Activated naive CD4-positive, alpha-beta T cell treated with anti-CD3 and anti-CD28 coated beads, Interleukin-2, amount 50 U/mL, for 24 hours (primary cell): ENCODE results near the gene SLC23A2.

Experiments
- H3K27ac Mint-ChIP-seq: one replicate; pipeline ENCODE4 v1.8.0; 2021; ENCODE audit warnings: mild to moderate bottlenecking, mixed read lengths
- H3K27me3 Mint-ChIP-seq: one replicate; pipeline ENCODE4 v1.8.0; 2021; ENCODE audit warnings: mixed read lengths
- H3K36me3 Mint-ChIP-seq: one replicate; pipeline ENCODE4 v1.8.0; 2021; ENCODE audit warnings: mixed read lengths
- H3K4me1 Mint-ChIP-seq: one replicate; pipeline ENCODE4 v1.8.0; 2021; ENCODE audit warnings: mixed read lengths
- H3K4me3 Mint-ChIP-seq: one replicate; pipeline ENCODE4 v1.8.0; 2021; ENCODE audit warnings: mild to moderate bottlenecking, mixed read lengths
- H3K9me3 Mint-ChIP-seq: one replicate; pipeline ENCODE4 v1.8.0; 2021; ENCODE audit warnings: mixed read lengths

SLC23A2 gene

DNA sequence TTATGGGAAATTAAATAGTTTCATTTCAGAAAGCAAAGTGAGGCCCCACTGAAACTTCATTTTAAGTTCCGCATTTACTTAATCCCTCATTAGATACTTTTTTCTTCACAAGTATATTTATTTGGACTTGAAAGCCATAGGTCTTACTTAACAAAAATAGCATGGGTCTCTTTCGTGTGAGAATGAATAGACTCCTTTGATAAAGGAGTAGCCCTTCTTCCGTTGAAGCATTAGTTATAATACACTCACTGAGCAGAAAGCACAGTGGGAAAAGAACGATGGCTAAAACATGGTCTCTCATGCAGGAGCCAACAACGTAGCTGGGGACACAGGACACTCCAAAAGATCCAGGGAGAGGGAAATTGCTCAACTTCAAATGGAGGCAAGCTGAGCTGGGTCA is 130.4 kb downstream of the SLC23A2 start:
- Mint-ChIP-seq H3K4me3 (no peak overlapping the region), H3K4me1 (peaks cover 23% of the 10 kb centered on the region), H3K9me3 (no peaks in the 10 kb centered on the region), H3K36me3 (peaks cover 12% of the 10 kb centered on the region), H3K27me3 (no peaks in the 10 kb centered on the region), H3K27ac (no peak overlapping the region)

GRCh38 chr20:4869290-4870193 is 131.8 kb downstream of the SLC23A2 start:
- Mint-ChIP-seq H3K4me1 (peaks cover 23% of the 10 kb centered on the region), H3K36me3 (peaks cover 11% of the 10 kb centered on the region), H3K27me3 (no peaks in the 10 kb centered on the region), H3K4me3 (no peak overlapping the region), H3K9me3 (no peaks in the 10 kb centered on the region), H3K27ac (peak overlapping the region; percentile 30)

- Mint-ChIP-seq H3K27me3 (no peaks in the 10 kb centered on the region), H3K36me3 (peaks cover 10% of the 10 kb centered on the region), H3K4me3 (no peak overlapping the region), H3K4me1 (peaks cover 23% of the 10 kb centered on the region), H3K9me3 (no peaks in the 10 kb centered on the region), H3K27ac (no peak overlapping the region)
Observed at GRCh38 chr20:4867051-4867450, 134.3 kb downstream of the SLC23A2 start.

- peaks cover 23% of the 10 kb centered on the region for H3K4me1 Mint-ChIP-seq
Observed at GRCh38 chr20:4866429-4866828, 134.9 kb downstream of the SLC23A2 start.

DNA sequence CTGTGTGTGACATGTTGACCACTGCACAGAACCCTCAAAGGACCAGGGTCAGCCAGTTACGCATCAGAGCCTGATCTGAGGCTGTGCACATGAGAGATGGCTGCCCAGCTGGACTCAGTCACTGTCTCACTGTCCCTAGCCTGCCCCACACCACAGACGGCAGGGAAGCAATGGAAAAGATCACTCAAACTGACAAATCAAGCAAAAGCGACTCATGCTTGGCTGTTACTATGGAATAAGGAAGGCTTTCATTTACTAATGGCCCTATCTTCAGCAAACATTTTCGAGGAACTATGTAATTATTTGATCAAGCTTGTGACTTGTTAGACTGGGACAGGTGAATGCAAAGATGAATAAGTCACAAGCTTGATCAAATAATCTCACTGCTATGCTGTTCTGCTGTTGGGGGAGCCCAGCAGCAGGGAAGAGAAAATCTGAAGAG is 137.0 kb downstream of the SLC23A2 start:
- no peak overlapping the region for H3K4me3 Mint-ChIP-seq
- peaks cover 8% of the 10 kb centered on the region for H3K4me1 Mint-ChIP-seq
- peaks cover 13% of the 10 kb centered on the region for H3K36me3 Mint-ChIP-seq
- H3K9me3 Mint-ChIP-seq, result no peaks in the 10 kb centered on the region
- peak overlapping the region; percentile 18 for H3K27ac Mint-ChIP-seq
- no peaks in the 10 kb centered on the region for H3K27me3 Mint-ChIP-seq

More at GRCh38 chr20:4866429-4866828, 134.9 kb downstream of the SLC23A2 start:
- Mint-ChIP-seq H3K27me3 (no peaks in the 10 kb centered on the region), H3K9me3 (no peaks in the 10 kb centered on the region), H3K27ac (no peak overlapping the region), H3K4me3 (no peak overlapping the region), H3K36me3 (peaks cover 10% of the 10 kb centered on the region)

- H3K4me1 Mint-ChIP-seq, result no peaks in the 10 kb centered on the region
- no peaks in the 10 kb centered on the region for H3K27me3 Mint-ChIP-seq
- peaks cover 22% of the 10 kb centered on the region for H3K36me3 Mint-ChIP-seq
- H3K4me3 Mint-ChIP-seq, result no peak overlapping the region
- no peak overlapping the region for H3K27ac Mint-ChIP-seq
- no peaks in the 10 kb centered on the region for H3K9me3 Mint-ChIP-seq
Observed at GRCh38 chr20:4862661-4863060, 138.6 kb downstream of the SLC23A2 start.

DNA sequence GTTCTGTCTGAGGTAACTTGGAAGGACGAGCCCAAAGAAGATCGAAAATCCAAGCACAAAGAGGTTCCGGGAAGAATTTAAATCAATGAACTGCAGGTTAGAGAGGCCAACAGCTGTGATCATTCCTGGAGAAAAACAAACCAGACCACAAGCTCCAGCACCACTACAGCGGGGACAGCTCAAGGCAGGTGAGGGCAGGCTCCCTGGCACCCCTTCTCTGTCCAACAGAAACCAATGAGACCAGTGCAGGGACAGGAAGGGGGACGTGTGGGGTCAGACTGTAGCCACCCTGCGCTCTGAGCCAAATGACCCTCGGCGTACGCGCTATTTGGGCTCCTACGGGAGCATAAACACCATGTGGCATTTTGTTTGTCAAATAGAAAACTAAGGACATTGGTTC is 139.3 kb downstream of the SLC23A2 start:
- Mint-ChIP-seq H3K36me3 (peaks cover 22% of the 10 kb centered on the region), H3K9me3 (no peaks in the 10 kb centered on the region), H3K27ac (no peak overlapping the region), H3K27me3 (no peaks in the 10 kb centered on the region), H3K4me3 (no peak overlapping the region), H3K4me1 (no peaks in the 10 kb centered on the region)

DNA sequence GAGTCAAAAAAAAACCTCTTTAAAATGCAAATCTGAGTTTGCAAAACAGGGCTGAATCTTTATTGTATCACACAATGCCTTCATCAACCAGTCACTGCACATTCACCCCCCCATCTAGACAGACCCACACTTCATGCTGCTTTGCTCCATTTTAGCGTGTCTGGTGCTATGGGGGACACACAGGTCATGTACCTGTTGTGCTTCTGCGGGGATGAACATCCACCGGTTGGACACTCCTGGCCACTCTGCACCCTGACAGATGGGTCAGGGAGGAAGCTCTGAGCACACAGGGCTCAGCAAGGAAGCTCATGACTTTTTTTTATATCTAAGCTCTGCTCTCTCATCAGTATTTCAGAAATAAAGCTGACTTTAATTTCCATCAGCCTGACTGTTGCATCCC is 143.3 kb downstream of the SLC23A2 start:
- H3K9me3 Mint-ChIP-seq, result no peaks in the 10 kb centered on the region
- no peak overlapping the region for H3K4me3 Mint-ChIP-seq
- H3K27ac Mint-ChIP-seq, result no peak overlapping the region
- H3K27me3 Mint-ChIP-seq, result no peaks in the 10 kb centered on the region
- H3K36me3 Mint-ChIP-seq, result peaks cover 22% of the 10 kb centered on the region
- no peaks in the 10 kb centered on the region for H3K4me1 Mint-ChIP-seq

DNA sequence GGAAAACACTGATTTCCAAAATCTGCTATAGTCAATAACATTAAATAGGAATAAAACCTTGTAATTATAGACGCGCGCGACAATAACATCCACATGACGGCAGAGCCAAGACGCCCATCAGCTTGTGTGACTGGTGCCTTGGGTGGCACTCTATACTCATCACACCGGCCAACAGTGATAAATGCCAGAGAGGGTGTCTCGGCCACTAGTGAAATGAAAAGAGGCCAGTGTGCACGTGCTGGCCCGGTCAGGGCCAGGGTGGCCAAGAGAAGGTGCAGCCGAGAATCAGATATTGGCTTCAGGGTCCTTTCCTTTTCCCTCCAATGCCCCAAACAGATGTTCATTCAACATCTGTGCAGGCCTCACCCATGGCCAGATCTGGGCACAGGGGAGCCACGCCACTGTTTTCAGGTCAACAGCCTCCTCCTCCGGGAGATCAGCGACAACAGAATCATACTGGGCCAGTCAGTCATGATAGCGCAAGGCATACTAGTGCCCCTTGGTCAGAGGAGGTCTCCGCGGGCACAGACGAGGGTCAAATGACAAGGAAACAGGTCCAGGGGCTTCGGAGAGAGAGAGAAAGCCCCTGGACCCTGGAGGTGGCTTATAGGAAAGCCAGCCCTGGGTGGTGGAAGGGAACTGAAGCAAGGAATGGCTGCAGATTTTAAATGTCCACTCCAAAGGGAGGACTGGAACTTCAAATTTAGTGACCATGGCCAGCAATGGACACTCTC is 145.1 kb downstream of the SLC23A2 start:
- no peaks in the 10 kb centered on the region for H3K27me3 Mint-ChIP-seq
- no peaks in the 10 kb centered on the region for H3K9me3 Mint-ChIP-seq
- H3K4me3 Mint-ChIP-seq, result no peak overlapping the region
- no peaks in the 10 kb centered on the region for H3K4me1 Mint-ChIP-seq
- H3K27ac Mint-ChIP-seq, result no peak overlapping the region
- H3K36me3 Mint-ChIP-seq, result peaks cover 24% of the 10 kb centered on the region

GRCh38 chr20:4855555-4855954 is 145.8 kb downstream of the SLC23A2 start:
- Mint-ChIP-seq H3K9me3 (no peaks in the 10 kb centered on the region), H3K4me3 (no peak overlapping the region), H3K36me3 (peaks cover 24% of the 10 kb centered on the region), H3K27me3 (no peaks in the 10 kb centered on the region), H3K27ac (no peak overlapping the region), H3K4me1 (no peaks in the 10 kb centered on the region)

GRCh38 chr20:4855097-4855496 is 146.2 kb downstream of the SLC23A2 start:
- Mint-ChIP-seq H3K27me3 (no peaks in the 10 kb centered on the region), H3K36me3 (peaks cover 21% of the 10 kb centered on the region), H3K4me1 (no peaks in the 10 kb centered on the region), H3K9me3 (no peaks in the 10 kb centered on the region), H3K4me3 (no peak overlapping the region), H3K27ac (no peak overlapping the region)

GRCh38 chr20:4854561-4854901 is 146.8 kb downstream of the SLC23A2 start:
- no peak overlapping the region for H3K27ac Mint-ChIP-seq
- H3K9me3 Mint-ChIP-seq, result no peaks in the 10 kb centered on the region
- H3K27me3 Mint-ChIP-seq, result no peaks in the 10 kb centered on the region
- no peaks in the 10 kb centered on the region for H3K4me1 Mint-ChIP-seq
- H3K4me3 Mint-ChIP-seq, result no peak overlapping the region
- peaks cover 21% of the 10 kb centered on the region for H3K36me3 Mint-ChIP-seq

DNA sequence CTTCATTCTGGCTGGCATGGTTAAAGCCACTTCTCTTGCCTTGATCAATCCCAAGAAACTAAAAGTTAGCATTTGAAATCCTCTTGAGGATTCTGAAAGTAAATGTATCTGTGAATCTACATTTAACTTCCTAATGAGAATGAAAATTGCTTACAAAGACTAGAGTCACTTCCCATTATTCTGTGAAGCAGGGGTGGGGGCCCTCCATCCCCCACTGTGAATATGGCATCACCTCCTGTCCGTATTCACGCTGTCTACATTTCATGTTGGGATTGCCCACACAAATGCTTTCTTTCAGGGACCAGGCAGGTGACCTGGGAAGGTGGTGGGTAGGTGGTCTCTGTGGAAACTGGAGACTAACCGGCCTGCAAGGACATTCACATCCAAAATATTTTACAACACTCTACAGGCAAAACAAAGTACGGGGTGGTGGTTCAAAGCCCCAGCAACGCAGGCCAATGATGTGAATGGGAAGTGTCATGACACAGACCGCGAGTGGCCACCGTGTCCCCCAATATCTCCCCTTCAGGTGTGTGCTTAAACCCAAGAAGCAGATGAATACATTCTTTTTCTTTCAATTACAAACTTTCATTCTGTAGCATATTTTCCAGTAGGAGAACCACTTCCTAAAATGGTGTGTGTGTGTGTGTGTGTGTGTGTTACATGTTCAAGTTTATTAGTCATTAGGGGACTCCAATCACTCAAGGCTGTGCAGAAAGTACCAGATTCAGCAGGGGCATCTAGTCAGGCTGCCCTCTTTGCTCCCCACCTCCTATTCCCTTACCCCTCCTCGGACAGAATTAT is 147.4 kb downstream of the SLC23A2 start:
- Mint-ChIP-seq H3K4me1 (no peaks in the 10 kb centered on the region), H3K4me3 (no peak overlapping the region), H3K27me3 (no peaks in the 10 kb centered on the region), H3K36me3 (peaks cover 18% of the 10 kb centered on the region), H3K27ac (no peak overlapping the region), H3K9me3 (no peaks in the 10 kb centered on the region)

- peaks cover 10% of the 10 kb centered on the region for H3K36me3 Mint-ChIP-seq
- no peaks in the 10 kb centered on the region for H3K27me3 Mint-ChIP-seq
- H3K4me1 Mint-ChIP-seq, result no peaks in the 10 kb centered on the region
- H3K27ac Mint-ChIP-seq, result no peak overlapping the region
- H3K4me3 Mint-ChIP-seq, result no peak overlapping the region
- H3K9me3 Mint-ChIP-seq, result no peaks in the 10 kb centered on the region
Observed at GRCh38 chr20:4853004-4853403, 148.3 kb downstream of the SLC23A2 start.

- H3K4me1 Mint-ChIP-seq, result no peaks in the 10 kb centered on the region
- peak overlapping the region; percentile 18 for H3K27ac Mint-ChIP-seq
- no peak overlapping the region for H3K4me3 Mint-ChIP-seq
- H3K36me3 Mint-ChIP-seq, result peaks cover 6% of the 10 kb centered on the region
- H3K27me3 Mint-ChIP-seq, result no peaks in the 10 kb centered on the region
- no peaks in the 10 kb centered on the region for H3K9me3 Mint-ChIP-seq
Observed at GRCh38 chr20:4850960-4851359, 150.3 kb downstream of the SLC23A2 start.
